B cell (primary cell): ENCODE measurements around the gene RGR.

Source experiments
- EZH2 ChIP-seq: IDR thresholded peaks from 2 replicates; pipeline ENCODE4 v1.6.1; 2012; ENCODE audit warnings: borderline replicate concordance, low read depth, mild to moderate bottlenecking, moderate library complexity, low read length; ENCODE audit not compliant: insufficient read depth, poor library complexity, severe bottlenecking
- TF ChIP-seq, protein P1 (sequence below): fragments of 200-600 bp; IDR thresholded peaks from one replicate; pipeline ENCODE4 v1.8.0; 2022; ENCODE audit warnings: antibody characterized with exemption, mild to moderate bottlenecking

DNA sequence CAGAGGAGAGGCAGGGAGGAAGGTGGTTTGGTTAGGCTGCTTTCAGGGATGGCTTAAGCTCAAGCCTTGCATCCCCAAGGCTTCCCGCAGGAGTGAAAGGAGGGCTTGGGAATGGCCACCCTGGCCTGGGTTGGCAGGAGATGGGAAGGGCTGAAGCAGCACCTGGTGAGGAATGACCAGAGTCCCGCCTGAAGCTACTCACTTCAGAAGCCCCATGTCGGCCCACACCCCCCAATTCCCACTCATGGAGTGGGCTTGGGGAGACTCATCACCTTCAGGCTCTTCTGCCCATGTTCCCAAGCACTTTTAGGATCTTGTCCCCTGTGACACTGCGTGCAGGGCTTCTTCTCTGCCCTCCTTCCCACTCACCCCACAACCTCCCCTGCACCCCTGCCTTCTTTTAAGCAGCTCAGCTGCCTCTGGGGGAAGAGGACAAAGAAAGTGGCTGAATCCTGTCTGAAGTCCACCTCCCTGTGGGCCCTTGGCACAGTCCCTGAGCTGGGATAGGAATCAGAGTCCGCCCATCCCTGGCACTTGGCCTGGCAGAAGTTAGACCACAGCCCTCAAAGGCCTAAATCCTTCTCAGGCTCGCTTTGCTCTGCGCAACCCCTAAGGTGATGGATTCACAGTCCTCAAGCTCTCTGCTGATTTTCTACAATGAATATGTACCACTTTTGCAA lies 16.5 kb downstream of the RGR start:
- TF ChIP-seq, protein P1, sequence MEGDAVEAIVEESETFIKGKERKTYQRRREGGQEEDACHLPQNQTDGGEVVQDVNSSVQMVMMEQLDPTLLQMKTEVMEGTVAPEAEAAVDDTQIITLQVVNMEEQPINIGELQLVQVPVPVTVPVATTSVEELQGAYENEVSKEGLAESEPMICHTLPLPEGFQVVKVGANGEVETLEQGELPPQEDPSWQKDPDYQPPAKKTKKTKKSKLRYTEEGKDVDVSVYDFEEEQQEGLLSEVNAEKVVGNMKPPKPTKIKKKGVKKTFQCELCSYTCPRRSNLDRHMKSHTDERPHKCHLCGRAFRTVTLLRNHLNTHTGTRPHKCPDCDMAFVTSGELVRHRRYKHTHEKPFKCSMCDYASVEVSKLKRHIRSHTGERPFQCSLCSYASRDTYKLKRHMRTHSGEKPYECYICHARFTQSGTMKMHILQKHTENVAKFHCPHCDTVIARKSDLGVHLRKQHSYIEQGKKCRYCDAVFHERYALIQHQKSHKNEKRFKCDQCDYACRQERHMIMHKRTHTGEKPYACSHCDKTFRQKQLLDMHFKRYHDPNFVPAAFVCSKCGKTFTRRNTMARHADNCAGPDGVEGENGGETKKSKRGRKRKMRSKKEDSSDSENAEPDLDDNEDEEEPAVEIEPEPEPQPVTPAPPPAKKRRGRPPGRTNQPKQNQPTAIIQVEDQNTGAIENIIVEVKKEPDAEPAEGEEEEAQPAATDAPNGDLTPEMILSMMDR, result no peak
- no peak for TF ChIP-seq EZH2
